GM18505 (cell line): Measurements from ENCODE around the gene ADAMTSL5.

Experiments used
- ATAC-seq: cut with Tn5 transposase; IDR thresholded peaks from one replicate; pipeline ENCODE4 v1.9.1; 2021; ENCODE audit not compliant: unreplicated experiment
- POLR2A ChIP-seq: IDR thresholded peaks from 4 replicates; pipeline ENCODE4 v1.6.1; 2011; ENCODE audit warnings: borderline replicate concordance; ENCODE audit not compliant: insufficient read depth, insufficient read length; ENCODE audit errors: extremely low read depth

Gene ADAMTSL5

GRCh38 chr19:1511318-1512317 lies 1.2 kb downstream of the ADAMTSL5 start:
- no peak for ATAC-seq
- TF ChIP-seq POLR2A = no peak

DNA sequence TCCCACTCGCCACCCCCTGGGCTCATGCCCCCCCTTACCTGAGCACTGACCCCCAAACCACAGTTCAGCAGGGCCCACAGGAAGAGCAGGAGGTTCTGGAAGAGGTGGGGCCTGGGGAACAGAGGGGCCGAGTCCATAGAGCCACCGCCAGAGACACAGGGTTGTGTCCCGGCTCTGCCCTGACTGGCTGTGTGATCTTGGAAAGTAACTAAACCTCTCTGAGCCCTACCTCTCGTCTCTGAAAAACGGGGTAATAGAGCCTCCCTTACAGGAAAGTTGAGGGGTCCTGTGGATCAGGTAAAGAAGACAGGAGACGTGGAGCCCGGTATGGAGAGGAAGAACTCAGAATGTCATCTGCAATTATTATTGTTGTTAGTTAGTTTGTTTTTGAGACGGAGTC lies 2.0 kb downstream of the ADAMTSL5 start:
- ATAC-seq = no peak
- no peak for TF ChIP-seq POLR2A

- no peak for TF ChIP-seq POLR2A
- ATAC-seq = no peak
These were observed 2.4 kb downstream of the ADAMTSL5 start for GRCh38 chr19:1510442-1510806.

- TF ChIP-seq POLR2A = no peak
- no peak for ATAC-seq
These were observed 3.0 kb downstream of the ADAMTSL5 start for GRCh38 chr19:1509602-1510441.

- ATAC-seq = no peak
- no peak for TF ChIP-seq POLR2A
These were observed 4.3 kb downstream of the ADAMTSL5 start for GRCh38 chr19:1508507-1508856.

GRCh38 chr19:1507763-1508506 lies 4.9 kb downstream of the ADAMTSL5 start:
- no peak for TF ChIP-seq POLR2A
- no peak for ATAC-seq

DNA sequence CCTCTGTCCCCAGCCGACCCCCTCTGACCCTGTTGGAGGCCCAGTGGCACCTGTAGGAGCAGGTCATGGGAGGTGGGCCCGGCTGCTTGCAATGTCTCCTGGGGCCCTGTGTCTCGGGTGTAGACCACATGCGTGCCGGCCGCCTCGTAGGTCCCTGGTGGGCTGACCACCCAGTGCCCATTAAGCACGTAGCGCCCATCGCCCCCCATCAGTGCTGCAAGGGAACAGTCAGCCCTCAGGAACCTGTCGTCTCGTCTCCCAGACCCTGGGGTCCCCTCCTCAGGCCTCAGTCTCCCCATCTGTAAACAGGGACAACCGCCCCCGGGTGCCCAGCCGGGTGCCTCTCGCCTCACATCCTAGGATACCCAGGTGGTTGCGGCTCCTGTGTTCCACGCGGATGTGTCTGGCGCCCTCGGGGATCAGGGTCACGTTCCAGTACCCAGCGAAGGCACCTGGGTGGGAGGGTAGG lies 5.6 kb downstream of the ADAMTSL5 start:
- no peak for ATAC-seq
- TF ChIP-seq POLR2A = no peak

GRCh38 chr19:1505991-1506881 lies 6.6 kb downstream of the ADAMTSL5 start:
- TF ChIP-seq POLR2A = no peak
- ATAC-seq = no peak

DNA sequence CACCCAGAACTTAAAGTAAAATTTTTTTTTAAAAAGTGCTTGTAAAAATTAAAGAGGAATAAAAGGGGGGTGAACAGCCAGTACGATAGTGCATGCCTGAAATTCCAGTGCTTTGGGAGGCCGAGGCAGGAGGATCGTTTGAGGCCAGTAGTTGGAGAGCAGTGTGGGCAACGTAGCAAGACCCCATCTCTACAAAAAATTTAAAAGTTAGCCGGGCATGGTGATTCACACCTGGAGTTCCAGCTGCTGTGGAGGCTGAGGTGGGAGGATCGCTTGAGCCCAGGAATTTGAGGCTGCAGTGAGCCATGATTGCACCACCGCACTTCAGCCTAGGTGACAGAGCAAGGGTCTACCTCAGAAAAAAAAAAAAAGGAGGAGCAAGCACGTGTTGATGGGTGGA lies 7.8 kb downstream of the ADAMTSL5 start:
- ATAC-seq = no peak
- TF ChIP-seq POLR2A = no peak

DNA sequence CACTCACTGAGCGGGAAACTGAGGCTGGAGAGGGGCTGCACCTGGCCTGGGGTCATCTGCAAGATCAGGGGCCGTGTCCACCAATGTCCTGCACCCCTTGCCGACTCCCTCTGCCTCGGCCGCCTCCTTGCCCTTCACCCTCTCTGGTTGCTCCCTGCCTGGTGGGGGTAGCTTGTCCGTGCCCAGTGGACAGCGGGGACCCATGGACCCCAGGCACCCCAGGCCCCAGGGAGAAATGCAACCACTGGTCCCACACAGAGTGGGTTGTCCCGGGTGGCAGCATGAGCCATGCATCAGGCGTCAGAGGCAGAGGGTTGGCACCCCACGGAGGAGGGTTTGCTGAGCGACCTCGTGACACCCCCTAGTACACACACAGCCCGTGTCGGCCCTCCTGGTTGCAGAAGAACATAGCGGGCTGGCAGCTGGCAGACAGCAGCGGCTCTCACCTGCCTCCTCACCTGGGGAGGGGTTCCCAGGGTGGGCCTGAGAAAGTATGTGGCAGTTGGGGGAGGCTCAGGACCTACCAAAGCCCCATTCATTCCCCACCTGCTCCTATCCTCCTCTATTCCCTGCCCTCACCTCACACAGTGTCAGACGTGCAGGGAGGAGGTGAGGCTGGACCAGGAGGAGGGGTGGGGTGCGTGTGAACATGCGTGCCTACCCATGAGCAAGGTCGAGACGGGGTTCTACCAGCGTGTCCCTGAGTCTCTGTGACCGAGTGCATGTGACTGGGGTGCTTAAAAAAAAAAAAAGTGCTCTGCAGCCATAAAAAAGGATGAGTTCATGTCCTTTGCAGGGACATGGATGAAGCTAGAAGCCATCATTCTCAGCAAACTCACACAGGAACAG lies 8.7 kb downstream of the ADAMTSL5 start:
- no peak for TF ChIP-seq POLR2A
- no peak for ATAC-seq
